Lung (tissue), 12 donors: ENCODE data around the gene BICC1. TPM values are rescaled to one million over a fixed set of nuclear protein-coding genes. Genes with fewer than 3 reads are reported as not detected.

Experiments
- ATAC-seq: fragments of 200-7000 bp; cut with Tn5 transposase; one replicate; pipeline ENCODE4 v1.9.1; 2020; ENCODE audit warnings: moderate number of reproducible peaks; ENCODE audit not compliant: insufficient read depth, low FRiP score
- DNase-seq, 3 donors: peaks; one replicate each; pipeline ENCODE4 v3.0.0-alpha.2; 2013 to 2017
- H3K27ac ChIP-seq, 2 donors: one replicate each; pipeline ENCODE4 v1.5.1; 2013; ENCODE audit warnings: mild to moderate bottlenecking in 2 of 2, moderate library complexity in 2 of 2, control low read depth in 1 of 2, inconsistent platforms in 1 of 2, low read depth in 1 of 2, low read length in 1 of 2
- H3K27me3 ChIP-seq, 3 donors: one replicate each; pipeline ENCODE4 v1.5.1; 2013; ENCODE audit warnings: low read length in 2 of 3; ENCODE audit not compliant: control insufficient read depth in 3 of 3, insufficient read depth in 3 of 3
- H3K36me3 ChIP-seq, 4 donors: one replicate each; pipeline ENCODE4 v1.5.1; 2013; ENCODE audit warnings: low read length in 4 of 4, mild to moderate bottlenecking in 1 of 4, moderate library complexity in 1 of 4; ENCODE audit not compliant: control insufficient read depth in 4 of 4, insufficient read depth in 4 of 4
- H3K4me1 ChIP-seq, 5 donors: one replicate each; pipeline ENCODE4 v1.5.1; 2013; ENCODE audit warnings: low read length in 5 of 5, mild to moderate bottlenecking in 2 of 5, moderate library complexity in 1 of 5; ENCODE audit not compliant: control insufficient read depth in 5 of 5, insufficient read depth in 5 of 5
- H3K4me3 ChIP-seq: one replicate; pipeline ENCODE4 v1.5.1; 2013; ENCODE audit warnings: mild to moderate bottlenecking, control low read depth, moderate library complexity
- H3K9ac ChIP-seq, 2 donors: one replicate each; pipeline ENCODE4 v1.5.1; 2013; ENCODE audit warnings: low read length in 2 of 2, control low read depth in 1 of 2; ENCODE audit not compliant: insufficient read depth in 1 of 2
- H3K9me3 ChIP-seq, 4 donors: one replicate each; pipeline ENCODE4 v1.5.1; 2013; ENCODE audit warnings: low read length in 3 of 4, mild to moderate bottlenecking in 1 of 4, moderate library complexity in 1 of 4; ENCODE audit not compliant: control insufficient read depth in 4 of 4, insufficient read depth in 3 of 4
- WGBS, 2 donors: extraction: QIAGEN DNeasy Blood & Tissue Kit; methylation state at CpG; one replicate each; pipeline ENCODE4 v1.1.7; 2013; 5-methylcytosine and 5-hydroxymethylcytosine counted together
- polyA plus RNA-seq, 2 donors: library from polyadenylated mRNA; stranded (reverse); fragments of 200-250 nt; gene quantifications; one replicate each; pipeline ENCODE4 v1.2.1, GENCODE V29; 2013
- total RNA-seq, 2 donors: library from RNA; depleted of rRNA in 1 of 2; stranded (reverse); fragments of >200 nt in 1 of 2; gene quantifications; one replicate each; pipeline ENCODE4 v1.2.1, GENCODE V29; 2014 to 2021
- TF ChIP-seq, protein P1 (sequence below): IDR thresholded peaks from 2 replicates; pipeline ENCODE4 v1.5.1; 2012; ENCODE audit warnings: mild to moderate bottlenecking; ENCODE audit errors: control extremely low read depth, extremely low read depth
- donor health status: control.
- donor health status: control.
- donor health status: Bipolar disorder and iron deficiency.
- donor health status: healthy.
- donor health status: DM: yes; HTN: yes; CAD: no.

BICC1 gene
- total and polyA plus RNA-seq, 4 donors, result 2.3 to 43.1 (median 5.9) TPM

DNA sequence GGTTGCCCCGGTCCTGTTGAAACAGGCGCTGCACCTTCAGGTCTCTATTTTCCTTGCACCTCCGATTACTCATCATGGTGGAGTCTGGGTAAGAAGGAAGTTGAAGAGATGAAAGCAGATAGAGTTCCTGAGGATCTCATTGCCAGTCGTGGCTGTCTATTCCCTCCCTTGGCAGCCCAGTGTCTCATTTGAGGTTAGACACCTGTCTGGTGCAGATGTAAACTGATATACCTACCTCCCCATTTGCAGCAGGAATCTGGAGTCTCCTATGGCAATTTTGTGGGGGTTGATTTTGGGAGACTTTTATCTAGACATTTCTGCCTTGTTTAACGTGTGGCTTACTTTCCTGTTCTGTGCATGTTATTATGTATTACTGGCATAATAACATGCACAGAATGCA is 212.1 kb downstream of the BICC1 start:
- no peak overlapping the region for H3K9ac ChIP-seq
- WGBS, 2 donors, result 74 to 83% methylated on average over 5 of the region's 5 CpGs
- H3K27ac ChIP-seq, result no peak overlapping the region
- H3K4me1 ChIP-seq, result peaks cover 0 to 8% (median 3%) of the 10 kb centered on the region in 5 donors
- ATAC-seq (no peak), DNase-seq (no peak)
- H3K27me3 ChIP-seq, result no peaks in the 10 kb centered on the region
- peaks cover 0 to 5% (median 0%) of the 10 kb centered on the region in 4 donors for H3K9me3 ChIP-seq
- TF ChIP-seq, protein P1, sequence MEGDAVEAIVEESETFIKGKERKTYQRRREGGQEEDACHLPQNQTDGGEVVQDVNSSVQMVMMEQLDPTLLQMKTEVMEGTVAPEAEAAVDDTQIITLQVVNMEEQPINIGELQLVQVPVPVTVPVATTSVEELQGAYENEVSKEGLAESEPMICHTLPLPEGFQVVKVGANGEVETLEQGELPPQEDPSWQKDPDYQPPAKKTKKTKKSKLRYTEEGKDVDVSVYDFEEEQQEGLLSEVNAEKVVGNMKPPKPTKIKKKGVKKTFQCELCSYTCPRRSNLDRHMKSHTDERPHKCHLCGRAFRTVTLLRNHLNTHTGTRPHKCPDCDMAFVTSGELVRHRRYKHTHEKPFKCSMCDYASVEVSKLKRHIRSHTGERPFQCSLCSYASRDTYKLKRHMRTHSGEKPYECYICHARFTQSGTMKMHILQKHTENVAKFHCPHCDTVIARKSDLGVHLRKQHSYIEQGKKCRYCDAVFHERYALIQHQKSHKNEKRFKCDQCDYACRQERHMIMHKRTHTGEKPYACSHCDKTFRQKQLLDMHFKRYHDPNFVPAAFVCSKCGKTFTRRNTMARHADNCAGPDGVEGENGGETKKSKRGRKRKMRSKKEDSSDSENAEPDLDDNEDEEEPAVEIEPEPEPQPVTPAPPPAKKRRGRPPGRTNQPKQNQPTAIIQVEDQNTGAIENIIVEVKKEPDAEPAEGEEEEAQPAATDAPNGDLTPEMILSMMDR, result no peak
- peaks cover 0 to 3% (median under 1%) of the 10 kb centered on the region in 4 donors for H3K36me3 ChIP-seq
- H3K4me3 ChIP-seq, result no peak overlapping the region

DNA sequence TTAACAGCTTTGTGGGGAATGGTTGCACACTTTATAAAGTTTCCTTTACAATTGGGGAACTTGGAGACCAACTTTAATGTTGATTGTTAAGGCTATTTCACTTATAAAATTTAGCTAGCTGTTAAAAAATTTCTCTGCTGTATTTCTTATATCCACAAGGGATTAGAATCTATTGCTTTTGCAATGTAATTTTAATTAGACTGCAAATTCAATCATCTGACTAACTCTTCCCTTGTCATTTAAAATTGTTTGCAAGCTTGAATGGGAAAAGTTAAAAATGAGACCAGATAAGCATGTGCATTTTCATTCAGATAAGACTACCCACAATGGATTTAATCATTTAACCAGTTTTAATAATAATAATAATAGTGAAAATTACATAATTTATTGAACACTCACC is 213.2 kb downstream of the BICC1 start:
- H3K4me1 ChIP-seq, result peaks cover 0 to 7% (median 0%) of the 10 kb centered on the region in 5 donors
- H3K4me3 ChIP-seq, result no peak overlapping the region
- TF ChIP-seq, protein P1, result no peak
- ATAC-seq (no peak), DNase-seq (no peak)
- no peaks in the 10 kb centered on the region for H3K27me3 ChIP-seq
- H3K9ac ChIP-seq, result no peak overlapping the region
- no peak overlapping the region for H3K27ac ChIP-seq
- H3K9me3 ChIP-seq, result peaks cover 0 to 7% (median 3%) of the 10 kb centered on the region in 4 donors
- peaks cover 0 to 10% (median under 1%) of the 10 kb centered on the region in 4 donors for H3K36me3 ChIP-seq

DNA sequence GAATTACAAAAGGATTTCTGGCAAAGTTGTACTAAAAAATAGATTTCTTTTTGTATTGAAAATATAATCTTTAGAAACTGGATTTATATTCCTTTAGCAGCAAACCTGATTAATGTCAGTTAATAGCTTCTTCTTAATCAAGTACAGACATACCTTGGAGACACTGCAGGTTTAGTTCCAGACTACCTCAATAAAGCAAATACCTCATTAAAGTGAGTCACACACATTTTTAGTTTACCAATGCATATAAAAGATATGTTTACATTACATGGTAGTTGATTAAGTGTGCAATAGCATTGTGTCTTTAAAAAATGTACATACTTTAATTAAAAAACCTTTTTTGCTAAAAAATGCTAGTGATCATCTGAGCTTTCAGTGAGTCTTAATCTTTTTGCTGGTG is 215.0 kb downstream of the BICC1 start:
- Histone ChIP-seq H3K9me3 (peaks cover 0 to 11% (median 7%) of the 10 kb centered on the region in 4 donors), H3K36me3 (peaks cover 0 to 10% (median under 1%) of the 10 kb centered on the region in 4 donors), H3K27me3 (no peaks in the 10 kb centered on the region), H3K27ac (no peak overlapping the region), H3K4me3 (no peak overlapping the region), H3K4me1 (peaks cover 0 to 7% (median 0%) of the 10 kb centered on the region in 5 donors), H3K9ac (no peak overlapping the region)
- TF ChIP-seq, protein P1, result no peak
- DNase-seq (no peak), ATAC-seq (no peak)

DNA sequence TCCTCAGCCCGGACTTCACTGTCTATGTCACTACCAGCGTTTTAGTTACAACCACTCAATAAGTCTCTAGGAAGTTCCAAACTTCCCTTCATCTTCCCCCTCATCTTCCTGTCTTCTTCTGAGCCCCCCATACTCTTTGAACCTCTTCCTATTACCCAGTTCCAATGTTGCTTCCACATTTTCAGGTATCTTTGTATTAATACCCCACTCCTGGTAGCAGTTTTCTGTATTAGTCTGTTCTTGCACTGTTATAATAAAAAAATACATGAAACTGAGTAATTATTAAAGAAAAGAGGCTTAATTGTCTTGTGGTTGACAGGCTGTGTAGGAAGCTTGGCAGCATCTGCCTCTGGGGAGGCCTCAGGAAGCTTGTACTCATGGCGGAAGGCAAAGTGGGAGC is 218.6 kb downstream of the BICC1 start:
- Histone ChIP-seq H3K9me3 (peaks cover 0 to 11% (median 7%) of the 10 kb centered on the region in 4 donors), H3K36me3 (peaks cover 0 to 10% (median under 1%) of the 10 kb centered on the region in 4 donors), H3K4me1 (peaks cover 0 to 10% (median 2%) of the 10 kb centered on the region in 5 donors), H3K9ac (no peak overlapping the region), H3K27me3 (no peaks in the 10 kb centered on the region), H3K27ac (no peak overlapping the region), H3K4me3 (no peak overlapping the region)
- DNase-seq (no peak), ATAC-seq (no peak)
- TF ChIP-seq, protein P1, result no peak
- 92 to 99% methylated on average over 3 of the region's 3 CpGs for WGBS, 2 donors
